Measurements from ENCODE around the gene NRG3.

The NRG3 gene

GRCh38 chr10:82150123-82150900 is 275.3 kb downstream of the NRG3 start:
- TF ChIP-seq POLR2A (IDR thresholded peaks at IDR 0.05; ENCODE audit: low read depth, low read length) (no peak), TAF1 (IDR thresholded peaks at IDR 0.05; ENCODE audit: low read depth, low read length) (no peak), POU2F2 (IDR thresholded peaks at IDR 0.05; ENCODE audit: low read depth, low read length) (no peak), PAX5 (IDR thresholded peaks at IDR 0.05; ENCODE audit: insufficient read depth, low read length, severe bottlenecking) (no peak), SPI1 (IDR thresholded peaks at IDR 0.05; ENCODE audit: low read depth, low read length) (no peak), POLR2AphosphoS5 (IDR thresholded peaks at IDR 0.05; ENCODE audit: low read depth, low read length) (no peak)
- no peak for FAIRE-seq
- no peak for DNase-seq (ENCODE audit: insufficient read length, low spot score)

- FAIRE-seq, result no peak
- TF ChIP-seq POLR2A (IDR thresholded peaks at IDR 0.05; ENCODE audit: low read depth, low read length) (no peak), SPI1 (IDR thresholded peaks at IDR 0.05; ENCODE audit: low read depth, low read length) (no peak), PAX5 (IDR thresholded peaks at IDR 0.05; ENCODE audit: insufficient read depth, low read length, severe bottlenecking) (no peak), POLR2AphosphoS5 (IDR thresholded peaks at IDR 0.05; ENCODE audit: low read depth, low read length) (no peak), TAF1 (IDR thresholded peaks at IDR 0.05; ENCODE audit: low read depth, low read length) (no peak), POU2F2 (IDR thresholded peaks at IDR 0.05; ENCODE audit: low read depth, low read length) (no peak)
- DNase-seq (ENCODE audit: insufficient read length, low spot score), result no peak
Observed at GRCh38 chr10:82160307-82160706, 285.3 kb downstream of the NRG3 start.

DNA sequence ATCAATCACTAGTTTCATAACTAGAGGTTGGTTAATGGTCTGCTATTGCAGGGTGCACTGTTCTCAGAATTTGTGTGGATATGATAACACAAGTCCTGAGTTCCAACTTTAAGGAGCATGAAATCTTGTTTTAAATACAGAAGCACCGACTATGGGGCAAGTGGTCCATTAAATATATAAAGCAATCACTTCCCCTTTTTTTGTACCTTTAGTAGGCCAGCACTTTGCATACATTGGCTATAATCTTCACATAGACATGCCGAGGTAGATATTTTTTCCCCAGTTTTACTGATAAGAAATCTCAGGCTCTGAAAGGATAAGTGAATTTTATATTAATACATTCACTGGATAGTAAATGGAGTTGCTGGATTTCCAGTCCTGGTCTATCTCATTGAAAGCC is 286.3 kb downstream of the NRG3 start:
- TF ChIP-seq PAX5 (IDR thresholded peaks at IDR 0.05; ENCODE audit: insufficient read depth, low read length, severe bottlenecking) (no peak), TAF1 (IDR thresholded peaks at IDR 0.05; ENCODE audit: low read depth, low read length) (no peak), POLR2AphosphoS5 (IDR thresholded peaks at IDR 0.05; ENCODE audit: low read depth, low read length) (no peak), SPI1 (IDR thresholded peaks at IDR 0.05; ENCODE audit: low read depth, low read length) (peak; percentile 57), POLR2A (IDR thresholded peaks at IDR 0.05; ENCODE audit: low read depth, low read length) (no peak), POU2F2 (IDR thresholded peaks at IDR 0.05; ENCODE audit: low read depth, low read length) (no peak)
- FAIRE-seq (no peak), DNase-seq (ENCODE audit: insufficient read length, low spot score) (no peak)

- TF ChIP-seq SPI1 (IDR thresholded peaks at IDR 0.05; ENCODE audit: low read depth, low read length) (no peak), POLR2A (IDR thresholded peaks at IDR 0.05; ENCODE audit: low read depth, low read length) (no peak), TAF1 (IDR thresholded peaks at IDR 0.05; ENCODE audit: low read depth, low read length) (no peak), POLR2AphosphoS5 (IDR thresholded peaks at IDR 0.05; ENCODE audit: low read depth, low read length) (no peak), POU2F2 (IDR thresholded peaks at IDR 0.05; ENCODE audit: low read depth, low read length) (no peak), PAX5 (IDR thresholded peaks at IDR 0.05; ENCODE audit: insufficient read depth, low read length, severe bottlenecking) (no peak)
- FAIRE-seq (no peak), DNase-seq (ENCODE audit: insufficient read length, low spot score) (no peak)
Observed at GRCh38 chr10:82162549-82163195, 287.7 kb downstream of the NRG3 start.

DNA sequence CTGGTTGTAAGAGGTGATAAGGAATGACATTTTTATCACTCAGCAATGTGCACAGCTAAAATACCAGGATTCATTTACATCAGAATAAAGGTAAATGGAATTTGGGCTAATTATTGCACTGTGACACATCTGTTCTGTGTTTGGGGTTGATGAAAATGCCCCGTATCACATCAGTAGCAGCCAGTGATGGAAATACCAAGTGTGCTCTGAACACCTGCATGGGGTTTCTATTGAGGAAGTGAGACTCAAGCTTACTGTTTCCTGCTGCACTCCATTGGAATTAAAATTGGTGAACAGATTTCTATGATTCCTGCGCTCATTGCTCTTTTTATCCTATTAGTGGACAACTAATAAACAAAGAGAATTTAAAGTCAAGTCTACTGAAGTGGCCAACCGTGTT is 296.9 kb downstream of the NRG3 start:
- DNase-seq (ENCODE audit: insufficient read length, low spot score), result no peak

GRCh38 chr10:82176587-82176986 is 301.6 kb downstream of the NRG3 start:
- TF ChIP-seq POU2F2 (IDR thresholded peaks at IDR 0.05; ENCODE audit: low read depth, low read length) (no peak), POLR2A (IDR thresholded peaks at IDR 0.05; ENCODE audit: low read depth, low read length) (no peak), PAX5 (IDR thresholded peaks at IDR 0.05; ENCODE audit: insufficient read depth, low read length, severe bottlenecking) (no peak), SPI1 (IDR thresholded peaks at IDR 0.05; ENCODE audit: low read depth, low read length) (no peak), POLR2AphosphoS5 (IDR thresholded peaks at IDR 0.05; ENCODE audit: low read depth, low read length) (no peak), TAF1 (IDR thresholded peaks at IDR 0.05; ENCODE audit: low read depth, low read length) (no peak)
- no peak for DNase-seq (ENCODE audit: insufficient read length, low spot score)
- FAIRE-seq, result no peak

More for the DNA sequence above, 296.9 kb downstream of the NRG3 start:
- FAIRE-seq, result no peak
- TF ChIP-seq POU2F2 (IDR thresholded peaks at IDR 0.05; ENCODE audit: low read depth, low read length) (no peak), PAX5 (IDR thresholded peaks at IDR 0.05; ENCODE audit: insufficient read depth, low read length, severe bottlenecking) (no peak), TAF1 (IDR thresholded peaks at IDR 0.05; ENCODE audit: low read depth, low read length) (no peak), POLR2AphosphoS5 (IDR thresholded peaks at IDR 0.05; ENCODE audit: low read depth, low read length) (no peak), SPI1 (IDR thresholded peaks at IDR 0.05; ENCODE audit: low read depth, low read length) (peak; percentile 39; the same call in 1 of the 2 replicates), POLR2A (IDR thresholded peaks at IDR 0.05; ENCODE audit: low read depth, low read length) (no peak)

- TF ChIP-seq POLR2A (IDR thresholded peaks at IDR 0.05; ENCODE audit: low read depth, low read length) (no peak), SPI1 (IDR thresholded peaks at IDR 0.05; ENCODE audit: low read depth, low read length) (no peak), TAF1 (IDR thresholded peaks at IDR 0.05; ENCODE audit: low read depth, low read length) (no peak), PAX5 (IDR thresholded peaks at IDR 0.05; ENCODE audit: insufficient read depth, low read length, severe bottlenecking) (no peak), POLR2AphosphoS5 (IDR thresholded peaks at IDR 0.05; ENCODE audit: low read depth, low read length) (no peak), POU2F2 (IDR thresholded peaks at IDR 0.05; ENCODE audit: low read depth, low read length) (no peak)
- DNase-seq (ENCODE audit: insufficient read length, low spot score), result no peak
- no peak for FAIRE-seq
Observed at GRCh38 chr10:82190432-82191260, 315.7 kb downstream of the NRG3 start.

- TF ChIP-seq POLR2A (IDR thresholded peaks at IDR 0.05; ENCODE audit: low read depth, low read length) (no peak), TAF1 (IDR thresholded peaks at IDR 0.05; ENCODE audit: low read depth, low read length) (no peak), SPI1 (IDR thresholded peaks at IDR 0.05; ENCODE audit: low read depth, low read length) (no peak), POLR2AphosphoS5 (IDR thresholded peaks at IDR 0.05; ENCODE audit: low read depth, low read length) (no peak), PAX5 (IDR thresholded peaks at IDR 0.05; ENCODE audit: insufficient read depth, low read length, severe bottlenecking) (no peak), POU2F2 (IDR thresholded peaks at IDR 0.05; ENCODE audit: low read depth, low read length) (no peak)
- DNase-seq (ENCODE audit: insufficient read length, low spot score), result no peak
- no peak for FAIRE-seq
Observed at GRCh38 chr10:82191653-82192052, 316.7 kb downstream of the NRG3 start.

Data from GM12891 (cell line).